Limb (tissue), 2 donors: ENCODE measurements around the gene TMEM198.

Experiments used
- DNase-seq, 2 donors: peaks; one replicate each; pipeline ENCODE4 v3.0.0-alpha.2; 2016; ENCODE audit errors: extremely low spot score in 2 of 2

The TMEM198 gene

DNA sequence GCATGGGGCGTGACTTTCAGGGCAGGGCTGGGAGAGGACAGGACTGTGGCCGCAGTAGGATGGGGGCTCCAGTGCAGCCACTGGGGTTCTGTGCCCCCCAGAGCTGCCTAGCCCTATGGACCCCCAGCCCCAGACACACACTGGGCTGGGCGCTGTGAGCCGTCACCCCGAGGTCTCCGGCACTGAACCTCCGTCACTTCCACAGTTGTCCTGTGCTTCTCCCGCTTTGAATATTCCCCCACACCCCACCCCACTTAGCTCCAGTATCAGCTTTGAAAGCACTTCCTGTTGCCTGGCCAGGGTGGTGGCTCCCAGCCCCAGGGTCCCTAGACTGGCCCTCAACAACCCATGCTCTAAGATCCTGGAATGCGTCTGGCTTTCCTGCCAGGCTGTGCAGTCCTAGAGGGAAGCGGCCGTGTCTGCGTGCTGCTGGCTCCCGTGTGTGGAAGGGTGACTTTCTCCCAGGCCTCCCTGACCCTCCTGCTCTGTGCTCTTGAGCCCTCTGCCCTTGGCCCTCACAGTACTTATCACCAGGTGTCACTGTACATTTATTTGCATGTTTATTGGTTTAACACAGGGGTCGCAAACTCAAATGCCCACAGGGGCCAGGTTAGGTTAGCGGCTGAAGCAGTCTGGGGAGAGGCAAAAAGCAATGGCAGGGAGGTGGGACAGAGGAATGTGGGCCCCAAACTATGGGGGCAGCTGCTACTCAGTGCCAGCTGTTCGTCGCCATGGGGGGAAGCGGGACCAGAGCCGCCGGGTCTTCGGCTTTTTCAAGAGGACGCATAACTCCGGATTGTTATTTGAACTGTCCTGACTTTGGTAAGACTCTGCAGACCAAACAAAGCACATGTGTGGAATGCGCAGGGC lies 17.6 kb downstream of the TMEM198 start:
- peak in 1 of 2 donors; percentile 36 for DNase-seq

DNA sequence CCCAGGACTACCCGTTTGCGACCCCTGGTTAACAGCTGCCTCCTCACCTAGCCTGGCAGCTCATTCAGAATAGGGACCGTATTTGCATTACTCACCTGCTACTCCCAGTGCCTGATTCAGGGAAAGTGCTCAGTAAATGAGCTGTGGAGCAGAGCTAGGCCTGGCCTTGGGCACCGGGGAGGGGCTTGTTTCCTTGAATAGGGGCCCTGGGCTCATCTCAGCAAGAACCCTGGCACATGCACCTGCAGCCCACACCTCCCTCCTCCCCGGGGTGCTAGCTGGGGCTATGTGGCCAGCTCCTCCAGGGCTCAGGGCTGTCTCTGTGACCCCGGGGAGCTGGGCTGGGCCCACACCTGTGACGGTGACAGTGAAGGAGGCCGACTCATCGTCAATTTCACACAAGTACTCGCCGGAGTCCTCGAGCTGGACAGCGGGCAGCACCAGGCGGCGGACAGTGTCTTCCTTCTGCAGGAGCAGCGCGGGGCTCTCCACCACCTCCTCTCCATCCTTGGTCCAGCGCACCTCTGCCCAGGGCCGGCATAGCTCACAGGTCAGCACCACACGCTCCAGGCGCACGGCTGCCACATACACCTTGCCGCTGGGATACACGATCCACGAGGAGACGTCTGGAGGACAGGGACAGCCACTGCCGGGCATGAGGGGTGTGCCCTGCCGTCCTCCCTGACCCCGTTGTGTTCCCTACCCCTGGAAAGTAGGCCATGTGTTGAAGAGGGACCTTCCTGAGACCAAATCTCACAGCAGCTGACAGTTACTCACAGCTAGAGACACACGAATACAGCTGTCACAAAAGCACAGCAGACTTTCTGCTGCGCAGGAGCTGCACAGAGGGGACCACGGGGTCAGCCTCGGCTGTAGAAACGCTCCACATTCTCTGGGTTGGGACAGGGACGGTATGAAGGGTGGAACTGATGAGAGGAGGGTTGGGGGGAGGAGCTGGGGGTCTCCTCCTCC lies 18.5 kb downstream of the TMEM198 start:
- peak in 1 of 2 donors; percentile 28 for DNase-seq

DNA sequence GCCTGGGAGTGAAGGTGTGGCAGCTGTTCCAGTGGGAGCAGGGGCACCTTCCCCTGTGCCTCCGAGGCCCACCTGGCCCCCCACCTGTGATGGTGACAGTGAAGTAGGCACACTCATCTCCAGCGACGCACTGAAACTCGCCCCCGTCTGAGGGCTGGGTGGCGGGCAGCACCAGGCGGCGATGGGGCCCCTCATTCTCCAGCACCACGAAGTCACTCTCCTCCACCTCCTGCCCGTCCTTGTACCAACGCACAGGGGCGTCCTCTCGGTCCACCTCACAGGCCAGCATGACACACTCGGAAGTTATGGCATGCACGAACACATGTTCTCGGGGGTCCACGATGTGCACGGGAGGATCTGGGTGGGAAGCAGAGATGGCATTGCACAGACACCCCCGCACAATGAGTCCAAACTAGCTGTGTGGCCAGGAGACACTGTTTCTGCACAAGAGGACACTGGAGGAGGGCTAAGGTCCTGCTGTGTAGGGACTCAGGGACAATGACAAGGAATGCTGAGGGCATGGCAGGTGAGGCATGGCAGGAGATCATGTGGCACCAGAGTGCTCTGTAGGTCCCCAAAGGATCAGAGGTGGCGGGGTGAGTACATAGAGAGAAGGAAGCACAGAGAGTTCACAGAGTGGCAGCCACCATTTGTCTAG lies 19.6 kb downstream of the TMEM198 start:
- peak in 1 of 2 donors; percentile 21 for DNase-seq

DNA sequence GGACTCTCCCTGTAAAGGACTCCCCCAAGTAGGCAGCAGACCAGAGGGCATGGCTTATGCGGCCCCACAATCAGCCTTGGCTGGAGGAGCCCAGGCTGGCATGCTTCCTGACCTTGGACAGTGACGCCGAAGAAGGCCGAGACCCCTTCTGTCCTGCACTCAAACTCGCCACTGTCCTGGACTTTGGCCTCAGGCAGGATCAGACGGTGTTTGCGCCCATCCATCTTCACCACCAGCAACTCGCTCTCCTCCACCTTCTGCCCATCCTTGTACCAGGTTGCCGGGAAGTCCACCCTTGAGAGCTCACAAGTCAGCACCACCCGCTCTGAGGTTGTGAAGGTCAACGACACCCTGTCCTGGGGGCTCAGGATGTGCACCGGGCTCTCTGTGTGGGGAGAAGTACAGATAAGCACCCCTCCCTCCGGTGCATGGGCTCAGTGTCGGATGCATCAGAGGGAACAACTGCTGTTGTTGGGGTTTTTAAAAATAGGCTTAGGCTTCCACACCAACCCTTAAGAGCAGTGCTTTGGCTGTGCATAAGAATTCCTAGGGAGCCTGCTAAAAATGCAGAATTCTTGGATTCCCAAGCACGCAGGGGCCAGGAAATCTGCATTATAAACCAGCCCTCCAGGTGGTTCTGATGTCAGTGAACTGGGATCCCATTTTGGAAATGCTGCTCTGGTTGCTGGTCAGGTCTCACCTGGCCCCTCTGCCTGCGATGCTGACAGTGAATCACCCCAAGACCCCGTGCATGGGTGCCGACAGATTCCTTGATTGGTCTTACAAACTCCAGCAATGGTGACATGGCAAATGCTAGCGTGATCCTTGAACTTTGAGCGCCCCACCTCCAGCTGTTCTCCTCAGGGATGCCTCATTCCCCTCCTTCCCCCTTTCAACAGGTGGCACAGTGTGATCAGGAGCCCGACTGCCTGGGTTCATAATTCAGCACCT lies 21.6 kb downstream of the TMEM198 start:
- DNase-seq, result peak in 1 of 2 donors; percentile 23

DNA sequence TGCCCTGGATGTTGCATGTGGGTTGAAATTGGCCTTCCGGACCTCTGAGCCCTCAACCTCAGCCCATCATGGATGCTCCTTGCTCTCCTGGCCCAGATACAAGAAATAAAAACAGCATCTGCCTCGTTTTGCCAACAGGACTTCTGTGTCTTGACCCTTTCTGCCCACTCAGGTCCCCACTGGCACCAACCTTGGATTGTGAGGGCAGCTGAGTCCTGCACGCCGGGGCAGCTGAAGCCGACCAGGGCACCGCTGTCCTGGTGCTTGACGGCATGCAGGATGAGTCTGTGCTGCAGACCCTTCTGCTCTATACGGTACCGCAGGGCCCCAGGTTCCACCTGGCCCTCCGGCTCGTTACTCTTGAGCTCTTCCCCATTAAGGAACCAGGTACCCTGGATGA lies 22.8 kb downstream of the TMEM198 start:
- DNase-seq, result no peak

DNA sequence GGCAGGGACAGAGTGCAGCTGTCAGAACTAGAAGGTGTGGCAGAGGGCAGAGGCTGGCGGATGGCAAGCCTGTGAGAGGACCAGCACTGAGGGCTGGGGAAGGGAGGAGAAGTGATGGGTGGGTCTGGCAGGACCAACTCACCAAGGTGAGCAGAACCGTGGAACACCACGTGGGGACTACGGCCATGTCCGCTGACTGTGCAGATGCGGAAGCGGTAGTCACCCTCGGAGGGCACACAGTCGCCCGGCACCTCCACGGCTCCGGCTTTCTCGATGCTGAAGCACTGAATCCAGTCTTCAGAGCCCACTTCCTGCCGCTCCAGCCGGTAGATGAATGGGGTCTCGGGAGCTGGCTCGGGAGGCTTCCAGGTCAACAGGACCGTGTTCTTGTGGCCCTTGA lies 23.3 kb downstream of the TMEM198 start:
- DNase-seq, result no peak

DNA sequence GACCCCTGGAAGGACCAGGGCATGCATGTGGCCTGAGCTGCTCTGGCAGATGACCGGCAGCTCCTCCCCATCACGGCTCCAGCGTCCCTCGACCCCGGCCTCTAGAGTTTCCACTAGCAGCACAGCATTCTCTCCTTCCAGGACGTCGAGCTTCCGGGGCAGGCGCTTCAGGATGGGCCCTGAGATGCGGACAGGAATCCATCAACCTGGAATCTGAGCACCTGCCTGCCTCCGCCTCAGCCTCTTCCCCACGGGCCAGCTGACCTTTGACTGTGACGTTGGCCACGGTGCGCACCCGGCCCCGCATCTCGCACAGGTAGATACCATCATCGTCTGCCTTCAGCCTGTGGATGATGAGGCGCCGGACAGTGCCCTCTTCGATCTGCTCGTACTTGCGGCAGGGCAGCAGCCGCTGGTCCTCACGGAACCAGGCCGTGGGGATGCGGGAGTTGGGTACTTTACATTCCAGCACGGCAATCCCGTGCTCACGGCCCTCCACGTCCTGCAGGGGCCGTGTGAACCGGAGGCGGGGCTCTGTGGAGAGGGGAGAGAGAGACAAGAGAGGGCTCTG lies 24.0 kb downstream of the TMEM198 start:
- no peak for DNase-seq

DNA sequence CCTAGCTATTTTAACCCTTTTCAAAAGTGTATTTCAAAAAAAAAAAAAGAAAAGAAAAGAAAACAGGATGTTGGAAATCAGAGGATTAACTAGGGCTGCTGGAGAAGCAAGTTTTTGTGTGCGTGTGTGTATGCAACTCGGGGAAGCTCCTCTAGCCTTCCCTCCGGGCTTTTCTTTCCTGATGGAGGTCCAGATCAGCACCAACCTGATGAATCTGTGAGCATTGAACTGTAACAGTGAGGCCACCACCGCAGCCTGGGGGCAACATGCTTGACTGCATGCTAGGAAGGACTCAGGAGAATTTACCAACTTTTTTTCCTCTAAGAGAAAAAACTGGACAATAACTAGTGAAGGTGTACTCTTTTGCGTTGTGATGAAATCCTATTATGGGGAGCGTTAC lies 25.2 kb downstream of the TMEM198 start:
- DNase-seq, result no peak

DNA sequence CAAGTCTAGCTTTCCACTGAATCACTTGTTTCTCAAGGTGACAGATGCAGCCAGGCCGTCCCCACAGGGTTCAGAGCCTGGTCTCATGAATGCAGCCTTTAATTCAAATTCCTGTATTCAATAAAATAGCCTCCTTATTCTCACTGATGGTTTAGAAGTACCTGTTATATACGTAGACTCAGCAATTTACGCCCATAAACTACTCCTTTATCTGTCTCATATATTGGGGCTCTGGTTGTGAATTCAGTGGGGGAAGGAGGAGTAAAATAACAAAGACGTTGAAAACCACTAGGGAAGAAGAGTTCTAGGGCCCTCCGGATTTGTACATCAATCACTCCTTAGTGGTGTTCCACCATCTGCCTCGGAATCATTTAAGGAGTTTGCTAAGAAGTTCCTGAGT lies 25.8 kb downstream of the TMEM198 start:
- DNase-seq, result no peak

DNA sequence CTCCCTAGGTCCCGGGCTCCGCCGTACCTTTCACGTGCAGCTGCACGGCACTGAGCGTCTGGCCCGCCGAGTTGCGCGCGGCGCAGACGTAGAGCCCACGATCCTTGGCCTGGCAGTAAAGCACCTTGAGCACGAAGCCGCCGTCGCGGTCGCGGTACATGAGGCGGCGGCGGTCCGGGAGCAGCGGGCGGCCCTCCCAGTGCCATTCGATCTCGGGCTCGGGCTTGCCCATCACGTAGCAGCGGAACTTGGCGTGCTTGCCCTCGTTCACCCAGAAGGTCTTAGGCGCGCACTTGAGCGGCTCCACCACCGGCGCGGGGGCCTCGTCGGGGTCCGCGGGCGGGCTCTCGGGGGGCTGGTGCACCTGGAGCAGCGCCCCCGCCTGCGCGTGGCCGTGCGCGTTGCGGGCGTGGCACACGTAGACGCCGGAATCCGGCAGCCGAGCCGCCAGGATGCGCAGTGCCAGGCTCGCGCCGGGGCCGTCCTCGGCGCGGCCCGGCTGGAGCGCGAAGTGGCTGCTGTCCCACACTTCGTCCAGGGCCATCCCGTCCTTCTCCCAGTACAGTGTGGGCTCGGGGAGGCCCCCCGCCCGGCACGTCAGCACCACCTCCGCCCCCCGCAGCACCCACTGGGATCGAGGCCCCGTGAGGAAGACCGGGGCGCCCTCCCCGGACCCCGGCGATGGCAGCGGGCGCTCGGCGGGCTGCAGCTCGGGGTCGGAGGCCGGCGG lies 26.5 kb downstream of the TMEM198 start:
- peak in 1 of 2 donors; percentile 69 for DNase-seq

DNA sequence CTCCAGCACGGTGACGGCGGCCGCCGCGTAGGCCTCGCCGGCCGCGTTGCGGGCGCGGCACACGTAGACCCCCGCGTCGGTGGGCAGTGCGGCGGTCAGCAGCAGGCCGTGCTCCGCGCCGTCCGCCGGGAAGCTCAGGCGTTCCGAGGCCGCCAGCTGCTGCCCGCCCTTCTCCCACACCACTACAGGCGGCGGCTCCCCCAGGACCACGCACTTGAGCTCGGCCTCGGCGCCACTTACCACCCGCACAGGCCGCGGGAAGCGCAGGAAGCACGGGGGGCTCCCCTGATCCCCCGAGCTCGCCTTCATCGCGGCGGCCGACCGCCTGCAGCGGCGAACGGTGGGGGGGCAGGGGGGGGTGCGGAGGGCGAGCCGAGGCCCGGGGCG lies 27.1 kb downstream of the TMEM198 start:
- DNase-seq, result no peak

DNA sequence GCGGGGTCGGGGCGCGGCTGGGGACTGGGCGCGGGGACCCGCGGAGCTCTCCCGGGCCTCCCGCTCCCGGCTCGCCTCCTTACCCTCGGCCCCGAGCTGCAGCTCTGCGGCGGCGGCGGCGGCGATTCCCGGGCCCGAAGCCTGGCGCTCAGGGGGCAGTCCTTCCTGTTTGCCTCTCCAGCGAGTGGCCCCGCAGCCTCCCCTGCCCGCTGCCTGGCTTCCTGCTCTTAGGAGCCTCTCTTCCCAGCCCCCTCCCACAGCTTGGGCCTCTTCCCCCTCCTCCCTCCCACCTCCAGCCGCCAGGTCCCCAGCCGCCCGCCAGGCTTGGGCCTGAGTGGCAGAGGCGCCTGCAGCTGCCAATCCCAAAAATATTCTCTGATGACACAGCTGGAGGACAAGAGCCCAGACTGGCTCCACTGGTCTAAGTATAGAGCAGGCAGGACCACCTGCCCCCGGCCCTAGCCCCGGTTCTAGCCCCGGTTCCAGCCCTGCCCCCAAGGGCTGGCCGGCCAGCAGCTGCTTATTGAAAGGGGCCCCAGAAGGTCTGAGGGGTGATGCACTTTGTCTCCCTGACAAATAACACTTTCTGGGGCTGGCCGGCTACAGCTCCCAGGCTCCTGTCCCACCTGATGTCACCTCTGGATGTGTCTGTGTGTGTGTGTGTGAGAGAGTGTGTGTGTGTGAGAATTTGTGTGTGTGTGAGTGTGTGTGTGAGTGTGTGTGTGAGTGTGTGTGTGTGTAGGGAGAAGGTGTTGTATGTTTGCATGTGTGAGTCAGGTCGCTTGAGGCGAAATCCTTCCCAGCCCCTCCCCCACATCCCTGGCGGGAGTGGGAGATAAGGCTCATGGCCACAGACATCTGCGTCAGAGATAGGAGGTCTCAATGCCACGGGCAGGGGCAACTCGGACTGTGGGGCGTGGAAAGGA lies 27.7 kb downstream of the TMEM198 start, which contains the start of gene OBSL1:
Gene OBSL1 (minus strand): TSS at position 229 of the 926 bp plus-strand sequence. CDS start 307 bp downstream, outside the sequence.
- DNase-seq, result peak; percentile 86 to 88

DNA sequence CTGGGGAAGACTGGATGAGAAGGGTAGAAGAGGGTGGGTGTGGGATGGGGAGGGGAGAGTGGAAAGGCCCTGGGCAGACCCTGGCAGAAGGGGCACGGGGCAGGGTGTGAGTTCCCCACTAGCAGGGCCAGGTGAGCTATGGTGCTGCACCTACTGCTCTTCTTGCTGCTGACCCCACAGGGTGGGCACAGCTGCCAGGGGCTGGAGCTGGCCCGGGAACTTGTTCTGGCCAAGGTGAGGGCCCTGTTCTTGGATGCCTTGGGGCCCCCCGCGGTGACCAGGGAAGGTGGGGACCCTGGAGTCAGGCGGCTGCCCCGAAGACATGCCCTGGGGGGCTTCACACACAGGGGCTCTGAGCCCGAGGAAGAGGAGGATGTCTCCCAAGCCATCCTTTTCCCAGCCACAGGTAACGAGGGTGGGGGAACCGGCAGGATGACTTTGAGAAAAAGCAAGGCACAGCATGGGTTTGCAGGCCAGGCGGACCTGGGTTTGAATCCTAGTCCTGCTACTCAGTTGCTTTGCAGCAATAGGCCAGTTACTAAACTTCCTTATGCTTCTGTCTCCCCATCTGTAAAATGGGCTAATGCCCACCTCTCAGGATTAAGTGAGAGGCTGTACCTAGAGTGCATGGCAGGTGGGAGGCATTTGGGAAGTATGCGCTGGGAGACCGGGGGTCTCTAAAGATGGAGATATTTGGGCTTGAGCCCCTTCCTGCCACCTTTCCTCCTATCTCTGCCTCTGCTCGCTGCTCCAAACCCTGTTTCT lies 28.6 kb downstream of the TMEM198 start, which contains the start of gene INHA:
Gene INHA (plus strand): TSS at position 74 of the 765 bp plus-strand sequence. CDS start 65 bp downstream, at position 139.
- no peak for DNase-seq

DNA sequence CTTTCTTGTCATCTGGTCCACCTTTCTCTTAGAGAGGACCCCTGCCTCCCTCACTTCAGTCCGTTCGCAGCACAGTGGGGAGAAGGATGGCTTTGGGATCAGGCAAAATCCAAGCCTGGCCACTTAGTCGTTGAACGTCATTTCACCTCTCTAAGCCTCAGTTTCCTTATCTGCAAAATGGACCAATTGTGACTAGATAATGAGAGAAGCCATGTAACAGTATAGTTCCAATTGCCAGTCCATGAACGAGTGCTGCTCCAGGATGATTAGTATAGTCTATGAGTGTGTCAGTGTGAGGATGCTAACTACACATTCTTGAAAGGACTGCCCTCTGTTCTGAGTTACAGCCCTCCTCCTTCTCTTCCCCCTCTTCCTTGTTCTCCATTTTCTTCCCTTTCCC lies 29.3 kb downstream of the TMEM198 start:
- no peak for DNase-seq

DNA sequence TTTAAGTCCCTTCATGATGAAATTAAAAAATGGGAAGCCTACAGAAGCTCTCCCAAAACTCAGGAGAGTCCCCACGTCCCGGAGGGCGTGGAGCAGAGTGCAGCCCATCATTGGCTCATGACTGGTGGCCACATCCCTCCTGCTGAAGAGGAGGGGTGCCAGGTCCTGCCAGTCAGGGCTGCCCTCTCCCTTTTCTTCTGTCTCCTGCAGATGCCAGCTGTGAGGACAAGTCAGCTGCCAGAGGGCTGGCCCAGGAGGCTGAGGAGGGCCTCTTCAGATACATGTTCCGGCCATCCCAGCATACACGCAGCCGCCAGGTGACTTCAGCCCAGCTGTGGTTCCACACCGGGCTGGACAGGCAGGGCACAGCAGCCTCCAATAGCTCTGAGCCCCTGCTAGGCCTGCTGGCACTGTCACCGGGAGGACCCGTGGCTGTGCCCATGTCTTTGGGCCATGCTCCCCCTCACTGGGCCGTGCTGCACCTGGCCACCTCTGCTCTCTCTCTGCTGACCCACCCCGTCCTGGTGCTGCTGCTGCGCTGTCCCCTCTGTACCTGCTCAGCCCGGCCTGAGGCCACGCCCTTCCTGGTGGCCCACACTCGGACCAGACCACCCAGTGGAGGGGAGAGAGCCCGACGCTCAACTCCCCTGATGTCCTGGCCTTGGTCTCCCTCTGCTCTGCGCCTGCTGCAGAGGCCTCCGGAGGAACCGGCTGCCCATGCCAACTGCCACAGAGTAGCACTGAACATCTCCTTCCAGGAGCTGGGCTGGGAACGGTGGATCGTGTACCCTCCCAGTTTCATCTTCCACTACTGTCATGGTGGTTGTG lies 30.9 kb downstream of the TMEM198 start:
- peak in 1 of 2 donors; percentile 11 for DNase-seq
